HG03139 (cell line): ENCODE data around the gene COPS4.
"Not testable (repeated sequence)": the region's sequence is repeated elsewhere in the genome, so short reads cannot be mapped to it uniquely, and the experiment has no call there.

ENCODE experiments used
- ATAC-seq: cut with Tn5 transposase; IDR thresholded peaks from one replicate; pipeline ENCODE4 v1.9.1; 2021; ENCODE audit not compliant: unreplicated experiment

The COPS4 gene

DNA sequence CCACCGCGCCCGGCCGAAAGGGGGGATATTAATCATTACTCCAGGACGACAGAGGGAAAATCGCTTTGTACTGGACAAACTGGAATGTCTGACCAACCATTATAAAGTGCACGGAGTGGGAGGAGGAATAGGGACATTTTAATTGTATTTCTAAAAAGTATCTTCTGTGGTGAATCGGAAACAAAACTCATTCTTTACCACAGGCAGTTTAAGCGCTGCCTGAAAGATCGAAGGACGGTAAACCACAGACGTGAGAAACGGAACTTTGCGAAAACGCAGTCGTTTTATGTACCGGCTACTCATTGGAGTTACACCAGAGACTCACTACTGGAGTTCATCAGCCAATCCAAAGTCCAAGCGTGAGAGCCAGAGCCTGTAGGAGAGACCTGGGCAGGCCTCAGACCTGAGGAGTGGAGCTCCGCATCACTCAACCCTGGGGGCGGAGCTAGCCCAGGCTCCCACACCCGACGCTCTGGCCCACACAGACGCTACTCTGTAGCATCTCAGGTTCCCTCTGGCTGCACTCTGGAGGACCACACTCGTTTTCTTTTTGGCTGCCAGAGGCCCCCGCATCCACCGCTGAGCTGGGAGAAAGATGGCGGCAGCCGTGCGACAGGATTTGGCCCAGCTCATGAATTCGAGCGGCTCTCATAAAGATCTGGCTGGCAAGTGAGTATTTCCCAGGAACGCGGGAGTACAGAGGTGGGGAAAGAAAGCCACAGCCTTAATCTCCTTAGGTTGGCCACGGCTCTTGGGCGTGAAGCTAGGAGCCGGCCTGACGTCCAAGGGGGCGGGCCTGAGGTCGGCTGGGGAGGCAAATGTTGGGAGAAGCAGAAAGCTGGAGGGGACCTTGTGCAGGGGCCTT is at the start of gene COPS4:
Gene COPS4 (plus strand): TSS at position 554 of the 865 bp plus-strand sequence. CDS start 42 bp downstream, at position 596.
- ATAC-seq = peak; percentile 99

DNA sequence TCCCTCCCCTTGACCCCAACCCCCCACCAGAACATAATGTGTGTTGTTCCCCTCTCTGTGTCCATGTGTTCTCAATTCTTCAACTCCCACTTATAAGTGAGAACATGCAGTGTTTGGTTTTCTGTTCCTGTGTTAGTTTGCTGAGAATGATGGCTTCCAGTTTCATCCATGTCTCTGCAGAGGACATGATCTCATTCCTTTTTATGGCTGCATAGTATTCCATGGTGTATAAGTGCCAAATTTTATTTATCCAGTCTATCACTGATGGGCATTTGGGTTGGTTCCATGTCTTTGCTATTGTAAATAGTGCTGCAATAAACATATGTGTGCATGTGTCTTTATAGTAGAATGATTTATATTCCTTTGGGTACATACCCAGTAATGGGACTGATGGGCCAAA is 47.5 kb upstream of the COPS4 start:
- not testable (repeated sequence) for ATAC-seq

DNA sequence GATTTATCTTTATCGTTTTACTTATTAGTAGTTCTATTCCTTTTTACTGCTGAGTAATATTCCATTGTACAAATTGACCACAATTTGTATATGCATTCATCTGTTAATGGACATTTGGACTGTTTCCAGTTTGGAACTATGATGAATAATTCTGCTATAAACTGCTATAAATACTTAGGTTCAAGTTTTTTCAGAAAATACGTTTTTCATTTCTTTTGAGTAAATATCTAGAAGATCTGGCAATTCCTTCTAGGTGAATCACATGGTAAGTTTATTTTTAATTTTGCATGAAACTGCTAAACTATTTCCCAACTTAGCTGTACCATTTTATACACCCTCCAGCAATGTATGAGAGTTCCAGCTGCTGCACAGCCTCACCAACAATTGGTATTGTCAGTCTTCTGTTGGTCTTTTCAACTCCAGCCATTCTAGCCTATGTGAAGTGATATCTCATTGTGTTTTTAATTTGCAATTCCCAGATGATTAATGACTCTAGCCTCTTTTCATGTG is 46.6 kb upstream of the COPS4 start:
- ATAC-seq = no peak

DNA sequence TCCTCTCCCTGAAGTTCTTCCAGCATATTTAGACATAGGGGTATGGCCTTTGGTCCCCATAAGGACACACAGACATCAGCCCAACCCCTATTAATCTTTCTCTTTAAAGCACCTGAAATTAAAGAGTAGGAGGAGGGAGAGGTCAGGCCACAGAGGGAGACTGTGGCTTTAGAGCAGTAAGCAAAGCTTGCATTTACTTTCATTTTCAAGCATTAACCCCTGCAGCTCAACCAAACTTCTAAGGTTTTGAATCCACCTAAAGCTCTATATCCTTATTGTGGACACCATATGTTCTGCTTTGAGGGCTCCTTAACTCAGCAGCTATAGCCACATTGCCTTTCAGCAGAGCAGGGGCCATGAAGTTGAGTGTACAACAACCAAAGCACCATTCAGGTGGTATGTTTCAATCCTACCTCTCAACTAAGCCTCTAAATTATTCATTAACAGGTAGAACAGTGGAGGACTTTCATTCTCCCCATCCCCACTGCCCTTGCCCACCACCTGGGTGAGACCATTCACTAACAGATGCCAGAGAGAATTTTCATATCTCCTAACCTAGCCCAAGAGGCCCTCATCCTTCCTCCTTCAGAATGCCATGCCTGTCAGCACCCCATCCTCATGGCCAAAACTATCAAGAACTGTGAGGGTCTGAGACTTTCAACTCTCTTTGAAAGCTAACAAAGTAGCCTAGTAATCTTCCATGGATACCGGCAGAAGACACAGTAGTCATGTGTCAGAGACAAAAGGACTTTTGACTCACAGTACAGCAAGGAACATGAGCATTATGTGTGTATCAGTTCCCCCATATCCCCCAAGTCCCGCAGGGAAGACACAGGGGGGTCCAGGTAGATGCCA is 45.2 kb upstream of the COPS4 start:
- peak; percentile 89 for ATAC-seq

DNA sequence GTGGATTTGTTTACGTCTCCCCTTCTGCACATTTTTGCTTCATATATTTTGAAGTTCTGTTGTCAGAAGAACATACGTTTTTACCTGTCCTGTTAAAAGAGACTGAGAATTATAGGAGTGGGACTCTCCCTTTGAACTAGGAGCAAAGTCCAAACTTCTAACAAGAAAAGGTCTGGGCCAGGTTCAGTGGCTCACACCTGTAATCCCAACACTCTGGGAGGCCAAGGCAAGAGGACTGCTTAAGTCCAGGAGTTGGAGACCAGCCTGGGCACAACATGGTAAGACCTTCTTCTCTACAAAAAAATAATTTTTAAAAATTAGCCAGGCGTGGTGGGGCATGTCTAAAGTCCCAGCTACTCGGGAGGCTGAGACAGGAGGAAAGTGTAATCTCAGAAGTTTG is 40.1 kb upstream of the COPS4 start:
- no peak for ATAC-seq

DNA sequence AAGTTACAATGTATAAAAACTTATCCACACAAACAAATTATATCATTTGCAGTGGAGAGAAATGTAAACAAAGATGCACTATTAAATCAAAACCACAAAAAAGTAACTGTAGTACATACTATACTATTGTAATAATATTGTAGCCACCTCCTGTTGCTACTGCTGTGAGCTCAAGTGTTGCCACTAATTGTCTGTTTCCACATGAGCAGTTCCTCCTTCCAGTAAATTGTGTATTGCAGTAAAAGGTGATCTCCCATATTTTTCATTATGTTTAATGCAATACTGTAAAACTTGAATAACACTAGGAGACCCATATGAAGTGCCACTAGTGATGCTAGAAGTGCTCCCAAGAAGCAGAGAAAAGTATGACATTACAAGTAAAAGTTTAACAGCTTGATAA is 36.1 kb upstream of the COPS4 start:
- ATAC-seq = no peak

DNA sequence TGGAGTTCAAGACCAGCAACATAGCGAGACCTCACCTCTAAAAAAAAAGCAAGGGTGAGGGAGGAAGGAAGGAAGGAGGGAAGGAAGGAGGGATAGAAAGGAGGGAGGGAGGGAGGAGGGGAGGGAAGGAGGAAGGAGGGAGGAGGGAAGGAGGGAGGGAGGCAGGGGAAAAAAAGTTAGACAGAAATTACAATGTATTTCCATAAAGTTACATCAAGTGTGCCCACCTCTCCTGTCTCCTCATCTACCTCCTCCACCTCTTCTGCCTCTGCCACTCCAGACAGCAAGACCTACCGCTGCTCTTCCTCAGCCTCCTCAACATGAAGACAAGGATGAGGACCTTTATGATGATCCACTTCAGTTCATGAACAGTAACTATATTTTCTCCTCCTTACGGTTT is 32.7 kb upstream of the COPS4 start:
- ATAC-seq = no peak

DNA sequence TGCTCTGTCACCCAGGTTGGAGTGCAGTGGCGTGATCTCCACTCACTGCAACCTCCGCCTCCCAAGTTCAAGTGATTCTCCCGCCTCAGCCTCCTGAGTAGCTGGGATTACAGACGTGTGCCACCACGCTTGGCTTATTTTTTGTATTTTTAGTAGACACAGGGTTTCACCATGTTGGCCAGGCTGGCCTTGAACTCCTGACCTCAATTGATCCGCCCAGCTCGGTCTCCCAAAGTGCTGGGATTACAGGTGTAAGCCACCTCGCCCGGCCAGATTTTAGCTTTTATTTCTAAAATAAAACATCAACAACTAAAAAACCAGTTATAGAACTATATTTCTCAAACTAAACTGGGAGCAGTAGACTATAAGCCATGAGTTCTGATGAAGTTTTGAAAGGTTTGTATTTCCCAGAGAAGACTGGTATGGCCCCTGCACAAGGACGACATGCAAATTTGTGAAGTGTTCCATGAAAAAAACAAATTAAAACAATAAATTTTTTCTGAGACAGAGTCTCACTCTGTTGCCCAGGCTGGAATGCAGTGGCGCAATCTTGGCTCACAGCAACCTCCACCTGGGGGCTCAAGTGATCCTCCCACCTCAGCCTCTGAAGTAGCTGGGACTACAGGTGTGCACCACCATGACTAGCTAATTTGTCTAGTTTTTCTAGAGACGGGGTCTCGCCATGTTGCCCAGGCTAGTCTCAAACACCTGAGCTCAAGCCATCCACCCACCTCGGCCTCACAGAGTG is 31.8 kb upstream of the COPS4 start:
- ATAC-seq = not testable (repeated sequence)

DNA sequence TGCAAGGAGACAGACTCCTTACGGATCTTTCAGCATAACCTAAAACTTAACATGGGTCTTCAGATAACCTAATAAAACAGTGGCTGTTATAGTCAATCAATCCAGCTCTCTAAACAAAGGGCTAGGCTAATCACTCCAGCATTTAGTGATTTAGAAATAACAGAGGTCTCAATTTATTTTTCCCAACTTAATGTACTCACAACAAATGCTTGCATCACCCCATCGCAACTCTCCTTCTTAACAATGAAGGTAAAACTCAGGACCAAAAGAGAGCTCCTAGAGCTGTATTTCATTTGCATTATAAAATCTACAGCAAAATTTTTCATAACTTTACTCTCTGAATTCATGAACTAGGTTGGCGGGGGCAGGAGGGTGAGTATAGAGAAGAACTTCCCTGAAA is 25.5 kb upstream of the COPS4 start:
- ATAC-seq = no peak

DNA sequence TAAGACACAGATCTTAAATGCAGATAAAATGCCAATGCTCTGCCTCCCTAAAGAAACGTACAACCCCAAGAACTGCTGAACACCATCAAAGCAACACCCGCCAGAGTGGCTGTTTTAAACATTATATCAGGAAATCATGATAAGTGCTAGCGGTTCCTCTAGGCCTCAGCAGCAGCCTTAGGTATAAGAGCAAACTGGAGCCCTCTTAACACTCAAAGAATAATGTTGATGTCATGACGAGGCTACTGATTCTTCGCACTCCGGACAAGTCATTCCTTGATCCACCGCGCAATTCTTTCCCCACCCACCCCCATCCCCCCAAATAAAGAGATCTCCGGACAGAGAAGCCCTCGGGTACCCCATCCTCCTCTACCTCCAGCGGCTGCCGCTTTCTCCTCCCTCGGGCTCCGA is 24.9 kb upstream of the COPS4 start:
- ATAC-seq = no peak

DNA sequence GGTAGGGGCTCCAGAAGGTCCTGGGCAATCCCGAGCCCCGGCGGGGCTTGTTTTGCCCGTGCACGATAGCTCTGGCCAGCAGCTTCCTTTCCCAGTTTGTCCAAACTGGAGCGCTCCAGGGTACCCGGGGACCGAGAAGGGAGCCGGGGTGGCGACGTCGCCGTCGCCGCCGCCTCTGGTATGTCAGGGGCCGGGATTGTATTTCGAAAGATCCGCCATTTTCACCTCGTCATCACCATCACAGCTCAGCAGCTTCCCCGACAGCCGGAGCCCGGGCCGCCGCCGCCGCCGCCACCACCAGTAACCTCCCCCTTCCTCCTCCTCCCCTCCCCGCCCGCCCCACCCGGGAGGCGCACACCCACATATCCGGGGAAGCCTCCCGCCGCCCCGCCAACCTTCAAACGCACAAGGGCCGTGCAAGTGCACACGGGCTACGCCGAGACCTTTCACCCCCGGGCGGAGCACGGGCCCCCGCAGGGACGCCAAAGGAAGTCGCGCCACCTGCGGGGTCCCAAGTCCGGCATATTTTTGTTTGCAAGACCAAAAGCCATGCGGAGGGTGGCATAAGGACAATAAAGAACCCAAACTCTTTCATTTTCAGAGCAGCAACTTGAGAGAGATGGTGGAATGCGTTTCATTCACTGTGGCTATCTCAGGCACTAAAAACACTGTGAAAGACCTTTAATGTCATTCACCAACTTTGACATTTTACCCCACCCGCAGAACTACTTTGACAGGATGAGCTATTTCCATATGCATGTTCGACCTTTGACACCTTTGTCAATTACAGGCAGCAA is 24.3 kb upstream of the COPS4 start, which contains the start of gene LIN54:
Gene LIN54 (minus strand): TSS at position 302 of the 797 bp plus-strand sequence. CDS start 25,979 bp downstream, outside the sequence.
- peak; percentile 32 for ATAC-seq

DNA sequence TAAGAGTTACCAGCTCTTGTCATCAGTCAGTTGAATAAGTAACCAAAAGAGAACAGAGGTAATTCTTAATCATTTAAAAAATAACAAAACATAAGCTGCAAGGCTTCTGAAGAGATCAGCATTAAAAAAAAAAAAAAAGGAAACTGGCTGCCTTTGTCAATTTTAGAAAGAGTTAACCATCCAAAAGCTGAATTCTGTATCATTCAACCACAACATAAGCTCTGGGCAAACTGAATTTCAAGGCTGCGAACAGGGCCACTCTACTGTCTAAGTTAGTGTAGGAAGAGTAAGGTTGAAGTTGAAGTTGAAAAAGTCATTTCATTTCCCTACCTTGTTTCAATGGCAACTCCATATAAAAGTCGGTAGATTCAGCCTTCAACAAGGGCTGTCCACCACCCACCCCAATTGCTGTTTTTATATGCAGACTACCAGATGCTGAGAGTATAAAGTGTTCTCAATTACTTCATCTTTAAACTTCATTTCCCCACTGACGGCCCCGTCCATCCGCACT is 23.2 kb upstream of the COPS4 start:
- no peak for ATAC-seq

DNA sequence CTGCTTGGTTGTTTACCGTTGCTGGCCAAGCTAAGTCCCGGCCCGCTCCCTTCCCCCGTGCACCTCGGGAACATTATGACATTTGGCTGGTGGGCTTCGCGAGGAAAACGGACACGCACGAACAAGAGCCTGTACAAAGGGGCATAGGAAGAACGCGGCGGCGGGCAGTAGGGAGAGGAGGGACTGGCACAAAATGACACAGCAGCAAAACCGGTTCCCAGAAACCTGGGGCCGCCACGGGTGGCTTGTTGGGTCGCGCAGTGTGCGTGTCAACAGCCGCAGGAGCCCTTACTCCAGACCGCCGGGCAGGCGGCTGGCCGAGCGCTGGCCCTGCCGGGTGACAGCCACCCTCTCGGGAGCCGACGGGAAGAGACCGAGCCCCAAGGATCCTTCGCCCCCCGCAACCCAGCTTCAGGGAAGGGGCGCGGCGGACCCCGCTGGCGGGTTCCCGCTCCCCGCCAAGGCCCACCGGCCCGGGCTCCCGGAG is 22.7 kb upstream of the COPS4 start:
- no peak for ATAC-seq

DNA sequence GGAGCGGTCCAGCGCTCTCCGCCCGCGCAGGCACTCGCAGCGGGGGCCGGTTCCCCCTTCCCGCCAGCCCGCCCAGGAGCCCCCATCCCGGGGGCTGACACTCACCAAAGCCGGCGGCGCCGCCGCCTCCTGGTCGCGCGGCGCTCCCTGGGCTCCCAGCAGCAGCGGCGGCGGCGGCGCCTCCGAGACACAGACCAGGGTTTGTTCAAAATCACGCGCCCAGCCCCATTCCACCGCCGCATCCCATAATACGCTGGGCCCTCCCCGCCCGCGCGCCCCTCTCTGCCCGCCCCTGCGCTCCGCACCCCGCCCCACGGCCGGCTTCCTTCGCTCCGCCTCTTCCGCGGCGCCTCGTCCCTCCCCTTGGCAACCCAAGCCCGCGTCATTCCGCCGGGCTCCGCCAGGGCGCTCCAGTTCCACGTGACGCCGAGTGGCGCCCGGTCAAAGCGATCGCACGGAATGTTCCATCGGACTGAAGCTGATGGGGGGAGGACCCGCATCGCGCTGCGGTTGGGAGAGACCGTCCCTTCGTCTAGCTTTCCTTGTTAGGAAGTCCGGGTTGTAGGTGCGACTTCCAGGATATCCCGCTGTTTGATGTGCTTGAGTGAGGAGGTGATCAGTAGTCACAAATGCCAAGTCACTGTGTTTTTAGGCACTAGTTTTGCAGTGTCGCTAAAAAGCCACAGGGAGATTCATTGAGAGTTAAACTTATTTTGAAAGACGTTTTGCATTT is 22.1 kb upstream of the COPS4 start:
- ATAC-seq = peak; percentile 81

DNA sequence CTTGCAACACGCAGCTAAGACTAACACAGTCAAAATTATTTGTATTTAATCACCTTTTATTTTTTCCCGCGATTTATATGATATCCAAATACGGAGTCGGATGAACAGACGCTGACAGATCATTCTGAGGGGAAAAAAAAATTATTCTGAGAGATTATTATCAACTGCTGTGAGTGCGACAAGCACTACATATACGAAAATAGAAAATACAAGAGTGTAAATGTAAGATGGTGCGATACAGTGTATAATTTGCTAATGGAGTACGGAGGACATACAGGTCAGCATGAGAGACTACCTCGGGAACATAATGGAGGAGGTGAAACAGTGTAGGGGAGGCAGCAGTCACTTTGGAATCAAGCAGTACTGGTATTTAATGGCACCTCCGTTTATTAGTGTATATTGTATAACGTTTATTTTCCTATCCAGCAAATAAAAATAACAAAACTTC is 21.5 kb upstream of the COPS4 start:
- ATAC-seq = no peak

DNA sequence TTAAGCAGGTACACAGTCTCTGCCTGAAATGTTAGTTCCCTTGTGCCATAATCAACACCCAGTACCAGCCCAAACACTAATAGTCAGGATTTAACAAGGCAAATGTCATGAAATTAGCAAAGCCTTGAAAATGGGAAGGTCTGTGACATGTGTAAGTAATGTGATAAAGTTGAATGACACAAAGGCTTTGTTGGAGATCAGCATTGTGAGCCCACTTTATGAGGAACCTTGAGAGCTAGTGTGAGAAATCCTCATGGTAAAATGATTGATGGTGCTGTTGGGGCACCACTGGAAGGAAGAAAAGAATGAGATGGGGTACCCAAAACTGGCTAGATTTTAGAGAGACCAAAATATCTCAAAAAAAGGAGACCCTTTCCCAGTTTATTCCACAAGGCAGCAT is 21.1 kb upstream of the COPS4 start:
- ATAC-seq = no peak

DNA sequence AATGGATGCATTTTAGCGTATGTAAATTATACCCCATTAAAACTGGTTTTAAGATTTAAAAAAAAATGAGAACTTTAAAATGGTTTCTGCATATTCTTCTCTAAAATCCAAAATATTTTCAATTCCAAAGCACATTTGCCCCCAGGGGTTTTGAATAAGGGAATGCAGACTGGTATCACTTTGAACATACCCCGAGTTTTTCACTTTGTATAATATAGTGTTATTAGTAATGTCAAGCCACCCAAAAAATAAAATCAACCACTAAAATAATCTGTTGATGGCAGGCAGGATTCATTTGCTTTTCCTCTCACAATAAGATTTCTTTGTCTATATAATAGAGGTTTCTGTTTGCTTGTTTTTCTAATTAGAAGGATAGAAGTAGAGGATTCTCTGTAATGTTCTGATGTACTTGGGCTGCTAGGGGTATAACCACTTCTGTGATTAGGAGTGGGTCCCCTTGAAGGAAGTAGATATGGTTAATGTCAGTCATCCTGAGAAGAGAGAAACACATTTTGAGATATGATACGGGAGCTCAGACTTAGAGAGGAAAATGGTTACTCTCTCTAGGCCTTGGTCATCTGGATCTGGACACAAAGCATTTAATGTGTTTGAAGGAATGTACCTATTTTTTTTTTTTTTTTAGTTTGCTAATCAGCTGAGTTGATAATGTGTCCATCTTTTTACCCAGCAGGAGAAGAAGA is 15.0 kb upstream of the COPS4 start:
- no peak for ATAC-seq

DNA sequence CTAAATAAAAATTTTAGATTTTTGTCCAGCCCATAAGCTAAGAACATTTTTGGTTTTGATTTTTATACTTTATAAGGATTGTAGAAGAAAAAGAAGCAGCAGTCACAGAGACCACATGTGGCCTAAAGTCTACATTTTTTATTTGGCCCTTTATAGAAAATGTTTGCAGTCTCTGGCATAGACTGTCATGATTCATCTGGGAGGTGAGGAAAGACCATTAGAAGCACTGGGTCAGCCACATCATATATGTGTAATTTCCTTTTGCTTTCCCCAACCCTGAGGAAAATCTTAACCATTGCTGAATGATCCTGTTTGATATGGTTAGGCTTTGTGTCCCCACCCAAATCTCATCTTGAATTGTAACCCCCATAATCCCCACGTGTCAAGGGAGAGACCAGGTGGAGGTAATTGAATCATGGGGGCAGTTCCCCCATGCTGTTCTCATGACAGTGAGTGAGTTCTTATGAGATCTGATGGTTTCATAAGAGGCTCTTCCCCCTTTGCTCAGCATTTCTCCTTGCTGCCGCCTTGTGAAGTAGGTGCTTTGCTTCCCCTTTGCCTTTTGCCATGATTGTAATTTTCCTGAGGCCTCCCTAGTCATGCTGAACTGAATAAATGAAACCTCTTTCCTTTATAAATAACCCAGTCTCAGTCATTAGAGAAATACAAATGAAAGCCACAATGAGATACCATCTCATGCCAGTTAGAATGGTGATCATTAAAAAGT is 12.1 kb upstream of the COPS4 start:
- ATAC-seq = no peak
